ACC112 (cell line): ENCODE data around the gene FTCDNL1.

Source experiments
- H2AFZ ChIP-seq: fragments of 200-600 bp; sonication (generic); one replicate; pipeline ENCODE4 v1.6.0; 2017; ENCODE audit warnings: antibody characterized with exemption, low read length; ENCODE audit not compliant: unreplicated experiment
- H3K27ac ChIP-seq: fragments of 200-600 bp; sonication (generic); 2 replicates; pipeline ENCODE4 v1.5.1; 2014; ENCODE audit warnings: low read depth, mild to moderate bottlenecking, antibody characterized with exemption, low read length, moderate library complexity
- H3K27me3 ChIP-seq: fragments of 200-600 bp; sonication (generic); 2 replicates; pipeline ENCODE4 v1.6.1; 2014; ENCODE audit warnings: mild to moderate bottlenecking, antibody characterized with exemption, low read length, moderate library complexity, mixed read lengths; ENCODE audit not compliant: insufficient read depth
- H3K36me3 ChIP-seq: fragments of 200-600 bp; sonication (generic); 2 replicates; pipeline ENCODE4 v1.6.1; 2016; ENCODE audit warnings: mild to moderate bottlenecking, antibody characterized with exemption, low read length, moderate library complexity, mixed read lengths; ENCODE audit not compliant: insufficient read depth
- H3K4me1 ChIP-seq: fragments of 200-600 bp; sonication (generic); one replicate; pipeline ENCODE4 v1.6.1; 2016; ENCODE audit warnings: low read length, mixed read lengths; ENCODE audit not compliant: insufficient read depth, unreplicated experiment, control insufficient read depth
- H3K4me3 ChIP-seq: fragments of 200-600 bp; sonication (generic); 2 replicates; pipeline ENCODE4 v1.5.1; 2014; ENCODE audit warnings: mild to moderate bottlenecking, low read depth, low read length
- H3K79me2 ChIP-seq: fragments of 200-600 bp; sonication (generic); one replicate; pipeline ENCODE4 v1.6.0; 2016; ENCODE audit warnings: low read length; ENCODE audit not compliant: control insufficient read depth, unreplicated experiment, insufficient read depth

The FTCDNL1 gene

GRCh38 chr2:199814101-199814816 lies 36.7 kb downstream of the FTCDNL1 start:
- Histone ChIP-seq H2AFZ (no peak overlapping the region), H3K79me2 (no peaks in the 10 kb centered on the region), H3K27ac (no peak overlapping the region), H3K4me3 (no peak overlapping the region), H3K4me1 (peaks cover 13% of the 10 kb centered on the region), H3K36me3 (no peaks in the 10 kb centered on the region), H3K27me3 (no peaks in the 10 kb centered on the region)

DNA sequence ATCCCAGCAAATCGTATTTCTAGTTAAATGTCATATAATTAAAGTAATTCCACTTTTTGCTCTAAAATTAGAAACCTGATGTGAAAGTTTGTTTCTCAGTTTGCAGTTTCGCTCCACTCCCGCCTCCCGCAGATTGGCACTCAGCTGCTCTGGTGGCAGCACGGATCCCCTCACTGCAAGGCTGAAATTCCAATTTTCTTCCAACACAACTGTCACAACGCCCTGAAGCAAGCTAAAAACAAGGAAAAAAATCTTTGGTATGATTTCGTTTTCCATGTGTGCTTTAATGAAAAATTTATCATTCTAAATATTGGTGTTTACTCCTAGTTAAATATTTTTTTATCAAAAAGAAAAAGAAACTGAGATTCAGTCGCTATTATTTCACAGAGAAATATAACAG lies 38.5 kb downstream of the FTCDNL1 start:
- Histone ChIP-seq H3K36me3 (no peaks in the 10 kb centered on the region), H3K4me3 (no peak overlapping the region), H3K27ac (no peak overlapping the region), H2AFZ (no peak overlapping the region), H3K79me2 (no peaks in the 10 kb centered on the region), H3K4me1 (peaks cover 13% of the 10 kb centered on the region), H3K27me3 (no peaks in the 10 kb centered on the region)

DNA sequence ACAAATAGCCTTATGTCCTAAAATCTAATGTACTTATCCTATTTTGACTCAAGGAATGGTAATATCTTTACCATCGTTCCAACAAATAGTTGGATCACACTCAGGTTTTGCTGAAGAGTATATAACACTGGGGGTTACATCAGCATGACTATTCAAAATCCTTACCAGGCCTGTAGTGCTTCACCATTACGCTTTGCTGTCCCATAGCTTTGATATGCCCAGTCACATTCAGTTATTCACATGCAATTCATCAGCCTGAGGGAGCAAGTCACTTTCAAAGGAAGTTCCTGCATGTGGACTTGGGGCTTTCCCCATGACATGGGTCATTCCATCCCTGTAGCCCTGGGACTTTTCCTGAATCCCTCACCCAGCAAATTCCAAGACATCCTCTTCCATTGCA lies 39.6 kb downstream of the FTCDNL1 start:
- Histone ChIP-seq H3K79me2 (no peaks in the 10 kb centered on the region), H3K27ac (peak overlapping the region; percentile 84), H3K4me3 (no peak overlapping the region), H2AFZ (no peak overlapping the region), H3K36me3 (no peaks in the 10 kb centered on the region), H3K4me1 (peaks cover 13% of the 10 kb centered on the region), H3K27me3 (no peaks in the 10 kb centered on the region)

DNA sequence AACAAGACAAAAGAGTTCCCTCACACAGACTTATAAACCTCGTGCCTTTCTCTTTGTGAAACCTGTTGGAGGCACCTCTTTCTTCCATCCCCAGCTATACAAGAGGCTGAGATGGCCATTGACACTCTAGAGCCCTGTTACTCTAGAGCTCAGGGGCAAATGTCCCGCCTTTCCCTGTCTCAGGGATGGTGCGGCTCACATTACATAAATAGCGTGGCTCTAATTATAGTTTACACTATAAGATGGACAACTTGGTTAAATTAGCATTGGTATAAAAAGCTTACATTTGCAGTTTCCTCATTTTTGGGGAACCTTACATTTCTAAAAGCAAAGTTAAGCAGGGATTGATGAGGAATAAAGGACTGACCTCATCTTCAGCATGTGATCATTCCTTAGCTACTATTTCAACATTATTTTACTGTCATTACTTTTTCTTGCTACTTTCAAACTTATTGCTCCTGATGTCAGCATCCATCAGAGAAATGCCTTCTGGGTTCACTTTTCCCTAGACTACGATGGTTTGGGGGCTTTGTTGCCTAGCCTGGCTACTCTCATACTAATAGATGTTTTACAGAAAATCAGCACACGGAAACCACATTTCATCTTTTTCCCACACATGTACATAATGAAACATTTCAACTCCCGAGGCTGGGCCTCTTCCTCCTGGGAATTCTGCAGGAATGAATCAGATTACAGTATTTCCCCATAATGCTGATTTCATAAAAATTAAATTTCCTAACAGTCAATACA lies 40.4 kb downstream of the FTCDNL1 start:
- H3K27me3 ChIP-seq = no peaks in the 10 kb centered on the region
- H2AFZ ChIP-seq = peak overlapping the region; percentile 54
- H3K4me1 ChIP-seq = peaks cover 13% of the 10 kb centered on the region
- H3K27ac ChIP-seq = peak overlapping the region; percentile 84
- H3K4me3 ChIP-seq = no peak overlapping the region; the same call in 1 of the 2 replicates
- H3K79me2 ChIP-seq = no peaks in the 10 kb centered on the region
- no peaks in the 10 kb centered on the region for H3K36me3 ChIP-seq

DNA sequence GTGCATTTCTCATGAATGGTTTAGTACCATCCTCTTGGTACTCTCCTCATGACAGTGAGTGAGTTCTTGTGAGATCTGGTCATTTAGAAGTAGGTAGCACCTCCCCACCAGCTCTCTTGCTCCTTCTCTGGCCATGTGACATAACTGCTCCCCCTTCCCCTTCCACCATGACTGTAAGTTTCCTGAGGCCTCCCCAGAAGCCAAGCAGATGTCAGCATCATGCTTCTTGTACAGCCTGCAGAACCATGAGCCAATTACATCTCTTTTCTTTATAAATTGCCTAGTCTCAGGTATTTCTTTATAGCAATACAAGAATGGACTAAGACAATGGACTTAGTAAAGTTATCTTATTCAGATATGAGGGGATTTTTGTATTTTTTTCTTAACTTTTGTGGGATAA lies 43.0 kb downstream of the FTCDNL1 start:
- Histone ChIP-seq H3K27ac (no peak overlapping the region), H3K27me3 (no peaks in the 10 kb centered on the region), H2AFZ (no peak overlapping the region), H3K36me3 (no peaks in the 10 kb centered on the region), H3K4me1 (peaks cover 13% of the 10 kb centered on the region), H3K4me3 (no peak overlapping the region), H3K79me2 (no peaks in the 10 kb centered on the region)

DNA sequence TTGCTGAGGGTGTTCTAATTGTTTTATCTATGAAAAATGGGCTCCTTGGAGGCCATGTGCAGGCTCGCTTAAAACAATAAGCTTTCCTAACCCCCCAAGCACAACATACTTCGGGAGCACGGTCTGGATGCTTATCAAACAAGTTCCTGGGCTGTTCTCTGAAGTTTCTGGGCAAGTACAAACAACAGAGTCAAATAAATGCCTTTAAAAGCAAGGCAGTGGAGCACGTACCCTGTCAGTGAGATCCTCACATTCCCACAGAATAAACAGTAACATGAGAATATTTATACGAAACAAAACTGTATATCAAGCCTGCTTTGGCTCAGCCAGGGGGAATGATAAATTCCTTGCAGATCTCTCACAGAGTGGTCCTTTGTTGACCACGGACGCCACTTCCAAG lies 44.8 kb downstream of the FTCDNL1 start:
- no peaks in the 10 kb centered on the region for H3K27me3 ChIP-seq
- no peaks in the 10 kb centered on the region for H3K36me3 ChIP-seq
- H3K4me1 ChIP-seq = peaks cover 8% of the 10 kb centered on the region
- no peak overlapping the region for H2AFZ ChIP-seq
- no peak overlapping the region for H3K4me3 ChIP-seq
- H3K79me2 ChIP-seq = no peaks in the 10 kb centered on the region
- H3K27ac ChIP-seq = no peak overlapping the region

DNA sequence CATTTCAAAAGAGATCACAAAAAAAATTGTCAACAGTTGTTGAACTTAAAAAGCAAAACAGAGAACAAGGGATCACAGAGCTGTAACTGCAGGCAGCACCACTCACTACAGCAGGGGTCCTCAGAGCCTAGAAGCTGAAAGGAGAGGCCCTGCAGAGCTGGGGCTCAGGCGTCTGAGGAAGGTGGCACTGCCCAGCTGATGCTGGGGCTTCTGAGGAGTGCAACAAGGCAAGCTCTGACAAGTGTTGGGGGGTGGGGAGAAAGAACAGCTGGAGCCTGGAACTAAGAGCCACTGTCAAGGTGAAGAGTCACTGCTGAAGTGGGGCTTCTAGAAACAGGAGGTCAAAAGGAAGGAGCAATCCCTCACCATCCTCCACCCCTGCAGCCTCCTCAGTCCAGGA lies 46.2 kb downstream of the FTCDNL1 start:
- H3K27ac ChIP-seq = no peak overlapping the region
- H2AFZ ChIP-seq = no peak overlapping the region
- H3K36me3 ChIP-seq = no peaks in the 10 kb centered on the region
- H3K4me3 ChIP-seq = no peak overlapping the region
- no peaks in the 10 kb centered on the region for H3K27me3 ChIP-seq
- H3K4me1 ChIP-seq = no peaks in the 10 kb centered on the region
- no peaks in the 10 kb centered on the region for H3K79me2 ChIP-seq

DNA sequence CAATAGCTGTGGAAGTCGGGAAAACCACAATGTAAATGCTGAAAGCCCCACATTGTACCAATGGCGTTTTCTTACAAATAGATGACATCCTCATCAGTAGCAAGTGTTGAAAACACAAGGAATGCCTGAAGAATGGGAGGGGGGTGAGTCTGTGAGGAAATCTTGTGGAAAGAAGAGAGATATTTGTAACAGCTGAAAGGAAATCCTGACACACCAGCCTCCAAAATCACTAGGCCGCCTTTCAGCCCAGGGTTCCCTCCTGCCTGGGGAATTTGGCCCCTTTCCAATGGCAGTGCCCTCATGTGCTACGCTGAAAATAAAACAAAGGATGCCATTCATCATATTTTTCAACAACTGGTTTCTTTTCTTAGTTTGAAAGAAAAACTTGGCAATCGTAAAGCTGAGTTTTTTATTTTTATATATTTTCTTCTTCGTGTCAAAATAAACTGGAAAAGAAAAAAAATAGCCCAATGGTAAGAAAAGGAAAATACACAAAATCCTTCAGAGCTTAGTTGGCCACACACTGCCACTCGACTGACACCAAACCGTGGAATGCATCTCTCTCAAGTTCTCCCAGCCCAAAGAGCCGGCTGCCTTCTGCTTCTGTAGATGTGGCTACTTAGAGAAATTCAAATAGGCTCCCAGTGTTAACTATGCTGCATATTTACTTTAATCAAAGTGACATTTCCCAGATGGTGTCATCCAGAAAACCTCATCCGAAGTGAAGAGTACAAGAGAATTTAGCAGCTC lies 52.0 kb downstream of the FTCDNL1 start:
- Histone ChIP-seq H3K36me3 (no peaks in the 10 kb centered on the region), H3K79me2 (no peaks in the 10 kb centered on the region), H3K27me3 (no peaks in the 10 kb centered on the region)

GRCh38 chr2:199797431-199798403 lies 53.3 kb downstream of the FTCDNL1 start:
- H3K4me1 ChIP-seq = no peaks in the 10 kb centered on the region
- no peaks in the 10 kb centered on the region for H3K79me2 ChIP-seq
- no peak overlapping the region for H3K4me3 ChIP-seq
- no peaks in the 10 kb centered on the region for H3K36me3 ChIP-seq
- H3K27ac ChIP-seq = no peak overlapping the region
- no peak overlapping the region for H2AFZ ChIP-seq
- H3K27me3 ChIP-seq = no peaks in the 10 kb centered on the region

More for the DNA sequence above, 52.0 kb downstream of the FTCDNL1 start:
- Histone ChIP-seq H3K4me1 (no peaks in the 10 kb centered on the region), H3K27ac (no peak overlapping the region), H3K4me3 (no peak overlapping the region), H2AFZ (no peak overlapping the region)

DNA sequence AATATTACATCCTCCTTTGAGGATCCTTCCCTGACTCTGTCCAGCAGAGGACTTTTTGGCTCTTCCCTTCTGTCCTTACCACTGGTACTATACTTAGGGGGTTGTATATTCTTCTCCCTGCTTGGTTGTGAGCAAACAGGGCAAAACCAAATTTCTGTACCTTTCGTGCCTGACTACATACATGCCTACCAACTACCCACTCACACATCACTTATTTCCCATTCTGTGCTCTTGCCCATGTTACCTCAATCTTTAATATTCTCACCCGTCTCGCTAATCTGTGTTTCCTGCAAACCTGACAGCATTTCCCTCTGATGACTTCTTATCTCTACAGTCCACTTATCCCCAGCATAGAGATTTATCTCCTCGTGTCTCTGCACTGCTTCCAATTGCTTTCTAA lies 58.6 kb downstream of the FTCDNL1 start:
- H3K27ac ChIP-seq = no peak overlapping the region
- H2AFZ ChIP-seq = no peak overlapping the region
- H3K36me3 ChIP-seq = no peaks in the 10 kb centered on the region
- H3K79me2 ChIP-seq = no peaks in the 10 kb centered on the region
- no peaks in the 10 kb centered on the region for H3K4me1 ChIP-seq
- H3K27me3 ChIP-seq = no peaks in the 10 kb centered on the region
- no peak overlapping the region for H3K4me3 ChIP-seq
